Right renal cortex interstitium (tissue), 3 donors: ENCODE measurements around the gene CLCA2. TPM values are rescaled to one million over a fixed set of nuclear protein-coding genes. Genes with fewer than 3 reads are reported as not detected.

Experiments
- DNase-seq, 3 donors: peaks; one replicate each; pipeline ENCODE4 v3.0.0-alpha.2; 2013; ENCODE audit warnings: low read depth in 3 of 3, low spot score in 2 of 3
- polyA plus RNA-seq, 3 donors: library from polyadenylated mRNA; unstranded; fragments of 120-200 nt; gene quantifications; one replicate each; pipeline ENCODE4 v1.2.1, GENCODE V29; 2013; ENCODE audit not compliant: insufficient read length in 3 of 3

CLCA2 gene
- polyA plus RNA-seq, 3 donors = 0.03 TPM; not detected in 2

DNA sequence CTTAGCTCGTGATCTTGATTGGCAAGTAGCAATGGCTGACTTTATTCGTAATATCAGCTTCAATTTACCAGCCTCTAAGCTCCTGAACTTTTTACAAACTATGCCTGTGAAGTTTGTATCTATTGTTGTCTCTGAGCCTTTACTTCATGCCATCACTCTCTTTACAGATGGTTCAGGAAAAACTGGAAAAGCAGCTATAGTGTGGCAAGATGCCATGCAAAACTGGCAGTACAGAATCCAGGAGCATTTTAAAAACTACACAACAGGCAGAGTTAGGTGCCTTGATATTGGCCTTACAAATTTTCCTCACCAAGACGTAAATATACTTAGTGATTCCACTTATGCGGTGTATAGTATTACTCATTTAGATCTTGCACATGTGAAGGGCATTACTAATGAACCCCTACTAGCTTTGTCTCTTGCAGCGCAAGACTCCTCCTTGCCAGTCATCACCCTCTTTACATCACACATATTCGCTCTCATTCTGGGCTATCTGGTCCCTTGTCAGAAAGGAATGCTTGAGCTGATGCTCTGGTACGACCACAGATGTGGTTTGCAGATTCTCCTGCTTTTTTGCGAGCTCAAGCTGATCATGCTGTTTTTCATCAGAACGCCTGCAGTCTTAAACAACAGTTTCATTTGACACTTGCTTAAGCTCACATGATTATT, 81.1 kb downstream of the CLCA2 start:
- no peak for DNase-seq

GRCh38 chr1:86505564-86505902, 81.6 kb downstream of the CLCA2 start:
- no peak for DNase-seq

Other genes with a start within 250 kb of the CLCA2 start
- gene ODF2L, start 27.8 kb upstream of the CLCA2 start, polyA plus RNA-seq = 10 to 100 TPM; 43.7 to 51.7 (median 45.8) TPM
- gene CLCA1, start 44.8 kb downstream of the CLCA2 start, polyA plus RNA-seq = not detected
- not detected for gene CLCA4, start 122.9 kb downstream of the CLCA2 start, polyA plus RNA-seq